Keratinocyte (primary cell): Measurements from ENCODE around the gene FAT1. TPM values are rescaled to one million over a fixed set of nuclear protein-coding genes. Genes with fewer than 3 reads are reported as not detected.

Source experiments
- DNase-seq: peaks from one replicate; pipeline ENCODE4 v3.0.0-alpha.2; 2011; ENCODE audit warnings: low read depth, missing footprints, low spot score
- FAIRE-seq: peaks from 2 replicates; lab custom pipeline; 2011; peaks lifted over from hg19 to GRCh38; lab: Jason Lieb, UNC
- H2AFZ ChIP-seq: 2 replicates; pipeline ENCODE4 v1.6.0; 2012; ENCODE audit warnings: low read length, control low read depth, inconsistent platforms; ENCODE audit not compliant: control insufficient read depth
- H3K27ac ChIP-seq: 2 replicates; pipeline ENCODE4 v1.5.1; 2011; ENCODE audit warnings: low read length; ENCODE audit not compliant: control insufficient read depth, insufficient read depth
- H3K27me3 ChIP-seq: 3 replicates; pipeline ENCODE4 v1.6.0; 2011; ENCODE audit warnings: low read length; ENCODE audit not compliant: control insufficient read depth, insufficient read depth; ENCODE audit errors: extremely low read depth
- H3K36me3 ChIP-seq, 2 experiments: 2 replicates in 1 of 2; 3 replicates in 1 of 2; pipeline ENCODE4 v1.5.1; 2011; ENCODE audit warnings: low read length in 2 of 2, mild to moderate bottlenecking in 1 of 2; ENCODE audit not compliant: control insufficient read depth in 2 of 2, insufficient read depth in 2 of 2; ENCODE audit errors: extremely low read depth in 1 of 2
- H3K4me1 ChIP-seq: 3 replicates; pipeline ENCODE4 v1.5.1; 2011; ENCODE audit warnings: low read length; ENCODE audit not compliant: control insufficient read depth, insufficient read depth; ENCODE audit errors: extremely low read depth
- H3K4me2 ChIP-seq: 3 replicates; pipeline ENCODE4 v1.6.0; 2011; ENCODE audit warnings: low read depth, low read length; ENCODE audit not compliant: control insufficient read depth, insufficient read depth; ENCODE audit errors: extremely low read depth
- H3K4me3 ChIP-seq, 3 experiments: fragments of 200-600 bp in 1 of 3; sonication (generic) in 1 of 3; 2 replicates in 2 of 3; 3 replicates in 1 of 3; pipeline ENCODE4 v1.5.1; 2011 to 2016; ENCODE audit warnings: low read length in 3 of 3, mild to moderate bottlenecking in 3 of 3, control low read depth in 2 of 3, inconsistent platforms in 1 of 3, low read depth in 1 of 3, mixed read lengths in 1 of 3, mixed run types in 1 of 3, moderate library complexity in 1 of 3; ENCODE audit not compliant: control insufficient read depth in 2 of 3, insufficient read depth in 2 of 3; ENCODE audit errors: extremely low read depth in 1 of 3
- H3K79me2 ChIP-seq: 2 replicates; pipeline ENCODE4 v1.6.0; 2012; ENCODE audit warnings: low read length; ENCODE audit not compliant: control insufficient read depth, insufficient read depth
- H3K9ac ChIP-seq: 3 replicates; pipeline ENCODE4 v1.6.0; 2011; ENCODE audit warnings: low read length; ENCODE audit not compliant: control insufficient read depth, insufficient read depth; ENCODE audit errors: extremely low read depth
- H3K9me1 ChIP-seq: 3 replicates; pipeline ENCODE4 v1.6.0; 2011; ENCODE audit warnings: low read length; ENCODE audit not compliant: control insufficient read depth, insufficient read depth; ENCODE audit errors: extremely low read depth
- H3K9me3 ChIP-seq: 2 replicates; pipeline ENCODE4 v1.5.1; 2012; ENCODE audit warnings: low read depth, low read length; ENCODE audit not compliant: control insufficient read depth
- H4K20me1 ChIP-seq: 3 replicates; pipeline ENCODE4 v1.6.0; 2011; ENCODE audit warnings: low read length; ENCODE audit not compliant: control insufficient read depth, insufficient read depth; ENCODE audit errors: extremely low read depth
- EZH2 ChIP-seq: IDR thresholded peaks from one replicate; pipeline ENCODE4 v1.6.1; 2012; ENCODE audit warnings: inconsistent platforms, mild to moderate bottlenecking, low read length, moderate library complexity
- dilution Hi-C: fragments of 300-500 bp; cut with MboI; formaldehyde crosslinking; loops from one replicate; pipeline ENCODE4 v1.7.0; 2020; ENCODE audit warnings: low sequenced_read_pairs; ENCODE audit not compliant: extremely low pct_ligation_motif_present
- polyA plus RNA-seq, 5 experiments: library from polyadenylated mRNA; depleted of rRNA in 3 of 5; stranded (reverse) in 3 of 5; stranded (forward) in 1 of 5; unstranded in 1 of 5; fragments of >200 nt; gene quantifications; 1 replicate in 1 of 5; 2 replicates in 3 of 5; 3 replicates in 1 of 5; pipeline versions ENCODE4 v1.2.1 to v1.2.3, GENCODE V29; 2011 to 2012; ENCODE audit warnings: missing spikeins in 2 of 5, low read depth in 1 of 5, low replicate concordance in 1 of 5
- TF ChIP-seq, protein P1 (sequence below), 3 experiments: IDR thresholded peaks in 1 of 3; conservative IDR thresholded peaks in 1 of 3; optimal IDR thresholded peaks in 1 of 3; 2 replicates in 2 of 3; 3 replicates in 1 of 3; pipeline versions ENCODE3 to v1.5.1; 2011; ENCODE audit warnings: low read length in 3 of 3, mild to moderate bottlenecking in 3 of 3, moderate library complexity in 2 of 3, control low read depth in 1 of 3, inconsistent platforms in 1 of 3; ENCODE audit not compliant: insufficient read depth in 2 of 3; ENCODE audit errors: extremely low read depth in 1 of 3

Gene FAT1
- polyA plus RNA-seq, 1 donor (not counting 4 experiments of a cell fraction or from before 2014, with no cell fraction given): 329 TPM

DNA sequence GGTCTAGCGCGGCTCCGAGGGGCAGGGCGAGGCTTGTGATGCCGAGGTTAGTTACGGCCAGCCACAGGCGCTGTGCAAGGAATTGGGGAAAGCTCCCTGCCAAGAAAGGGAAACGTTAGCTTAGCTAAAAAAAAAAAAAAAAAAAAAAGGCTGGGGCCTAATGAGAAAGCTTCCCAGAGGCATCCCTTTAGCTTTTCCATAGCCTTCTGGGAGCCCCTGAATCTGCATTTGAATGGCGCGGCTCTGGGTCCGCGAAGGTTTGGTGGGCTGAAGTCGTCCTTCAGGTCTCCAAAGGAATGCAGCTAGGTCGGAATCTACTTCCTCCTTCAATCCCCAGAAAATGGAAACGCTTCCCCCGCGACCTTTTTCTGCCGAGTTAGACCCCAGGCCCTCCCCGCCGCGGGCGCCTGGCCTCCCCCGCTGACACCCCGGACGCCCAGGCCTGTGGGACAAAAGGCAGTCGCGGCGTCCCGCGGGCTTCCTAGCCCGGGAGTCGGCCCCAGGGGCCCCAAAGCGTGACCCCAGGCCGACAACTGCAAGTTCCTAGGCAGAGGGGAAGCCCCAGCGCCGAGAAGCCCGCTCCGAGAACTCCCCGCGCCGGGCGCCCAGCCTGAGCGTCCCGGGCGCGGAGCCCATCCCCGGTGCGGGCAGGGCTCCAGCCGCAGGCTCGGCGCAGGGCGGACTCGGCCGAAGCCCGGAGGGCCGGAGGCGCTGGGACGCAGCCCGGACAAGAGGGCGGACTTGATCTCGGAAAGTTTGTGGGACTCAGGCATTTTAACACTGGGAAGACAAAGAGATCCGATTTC is 605 bp upstream of the FAT1 start:
- FAIRE-seq (no peak), DNase-seq (no peak)
- no peaks in the 10 kb centered on the region for H3K9me3 ChIP-seq
- peak overlapping the region; percentile 98 for H3K9ac ChIP-seq
- H4K20me1 ChIP-seq: peaks cover 21% of the 10 kb centered on the region
- peaks cover 0 to 15% of the 10 kb centered on the region in 2 experiments for H3K36me3 ChIP-seq
- H3K27me3 ChIP-seq: no peaks in the 10 kb centered on the region
- dilution Hi-C loops: no loop called here
- H2AFZ ChIP-seq: no peak overlapping the region
- peak overlapping the region; percentile 83 for H3K4me2 ChIP-seq
- H3K27ac ChIP-seq: peak overlapping the region; percentile 89
- peak overlapping the region; percentile 75 to 99 (median 83) for H3K4me3 ChIP-seq
- peaks cover 81% of the 10 kb centered on the region for H3K79me2 ChIP-seq
- no peak for TF ChIP-seq EZH2
- TF ChIP-seq, protein P1, sequence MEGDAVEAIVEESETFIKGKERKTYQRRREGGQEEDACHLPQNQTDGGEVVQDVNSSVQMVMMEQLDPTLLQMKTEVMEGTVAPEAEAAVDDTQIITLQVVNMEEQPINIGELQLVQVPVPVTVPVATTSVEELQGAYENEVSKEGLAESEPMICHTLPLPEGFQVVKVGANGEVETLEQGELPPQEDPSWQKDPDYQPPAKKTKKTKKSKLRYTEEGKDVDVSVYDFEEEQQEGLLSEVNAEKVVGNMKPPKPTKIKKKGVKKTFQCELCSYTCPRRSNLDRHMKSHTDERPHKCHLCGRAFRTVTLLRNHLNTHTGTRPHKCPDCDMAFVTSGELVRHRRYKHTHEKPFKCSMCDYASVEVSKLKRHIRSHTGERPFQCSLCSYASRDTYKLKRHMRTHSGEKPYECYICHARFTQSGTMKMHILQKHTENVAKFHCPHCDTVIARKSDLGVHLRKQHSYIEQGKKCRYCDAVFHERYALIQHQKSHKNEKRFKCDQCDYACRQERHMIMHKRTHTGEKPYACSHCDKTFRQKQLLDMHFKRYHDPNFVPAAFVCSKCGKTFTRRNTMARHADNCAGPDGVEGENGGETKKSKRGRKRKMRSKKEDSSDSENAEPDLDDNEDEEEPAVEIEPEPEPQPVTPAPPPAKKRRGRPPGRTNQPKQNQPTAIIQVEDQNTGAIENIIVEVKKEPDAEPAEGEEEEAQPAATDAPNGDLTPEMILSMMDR (optimal IDR thresholded peaks at IDR 0.05 in 1 of 3, IDR thresholded peaks at IDR 0.05 in 1 of 3, conservative IDR thresholded peaks at IDR 0.05 in 1 of 3; ENCODE audit: extremely low read depth in 1 of 3, insufficient read depth in 2 of 3, low read length in 3 of 3): no peak
- H3K4me1 ChIP-seq: peaks cover 40% of the 10 kb centered on the region
- H3K9me1 ChIP-seq: no peaks in the 10 kb centered on the region

GRCh38 chr4:186722796-186723291 is 812 bp downstream of the FAT1 start:
- Histone ChIP-seq H3K36me3 (peaks cover 0 to 15% of the 10 kb centered on the region in 2 experiments), H2AFZ (no peak overlapping the region), H4K20me1 (peaks cover 30% of the 10 kb centered on the region), H3K4me2 (peak overlapping the region; percentile 82), H3K4me3 (peak overlapping the region; percentile 75 to 99 (median 83)), H3K27ac (peak overlapping the region; percentile 89), H3K4me1 (peaks cover 38% of the 10 kb centered on the region), H3K27me3 (no peaks in the 10 kb centered on the region), H3K9me1 (no peaks in the 10 kb centered on the region), H3K9me3 (no peaks in the 10 kb centered on the region), H3K79me2 (peaks cover 93% of the 10 kb centered on the region), H3K9ac (peak overlapping the region; percentile 98)
- FAIRE-seq (no peak), DNase-seq (no peak)
- dilution Hi-C loops: no loop called here
- no peak for TF ChIP-seq EZH2
- TF ChIP-seq, protein P1 (optimal IDR thresholded peaks at IDR 0.05 in 1 of 3, IDR thresholded peaks at IDR 0.05 in 1 of 3, conservative IDR thresholded peaks at IDR 0.05 in 1 of 3; ENCODE audit: extremely low read depth in 1 of 3, insufficient read depth in 2 of 3, low read length in 3 of 3): no peak
